ENCODE data around the gene FLNC. TPM values are rescaled to one million over a fixed set of nuclear protein-coding genes. Genes with fewer than 3 reads are reported as not detected.
A peak's percentile ranks its signal among the peaks of the same experiment; 100 is the strongest.

The FLNC gene
- total and polyA plus RNA-seq, 9 of the 15 experiments (the other 6 are each of a cell fraction or from before 2014, with no cell fraction given): 0.90 to 155 (median 28.8) TPM

GRCh38 chr7:128831994-128832879, 2.0 kb downstream of the FLNC start (continued):
- TF ChIP-seq LCOR (CRISPR knock-in tag; IDR thresholded peaks at IDR 0.05) (peak; percentile 73; the same call in 1 of the 2 replicates), ZBTB33 (CRISPR knock-in tag; IDR thresholded peaks at IDR 0.05) (no peak), RBM39 (optimal IDR thresholded peaks at IDR 0.05; ENCODE audit: low read depth, low read length) (no peak), MBD1 (CRISPR knock-in tag; IDR thresholded peaks at IDR 0.05) (no peak), DACH1 (IDR thresholded peaks at IDR 0.05; ENCODE audit: partially characterized antibody) (peak; percentile 90), ZNF12 (CRISPR knock-in tag; IDR thresholded peaks at IDR 0.05) (0 out of 2 replicates have a peak, but pooled peaks have one; percentile 59), MAFF (IDR thresholded peaks at IDR 0.05; ENCODE audit: low read length) (peak; percentile 61), HMG20A (CRISPR knock-in tag; conservative IDR thresholded peaks at IDR 0.05) (no peak), SMARCB1 (IDR thresholded peaks at IDR 0.05; ENCODE audit: insufficient read length, low read depth) (peak; percentile 20), TCFL5 (CRISPR knock-in tag; conservative IDR thresholded peaks at IDR 0.05) (no peak), NFIC (IDR thresholded peaks at IDR 0.05) (peak; percentile 57; the same call in 1 of the 2 replicates), BACH1 (tag; IDR thresholded peaks at IDR 0.05) (0 out of 2 replicates have a peak, but pooled peaks have one; percentile 41), ZNF512 (tag; IDR thresholded peaks at IDR 0.05) (no peak), CREB3 (tag; conservative IDR thresholded peaks at IDR 0.05; ENCODE audit: low read depth) (peak; percentile 15; the same call in 1 of the 2 replicates), ZNF436 (CRISPR knock-in tag; IDR thresholded peaks at IDR 0.05) (no peak), ZNF133 (CRISPR knock-in tag; IDR thresholded peaks at IDR 0.05) (no peak), SMARCE1 (IDR thresholded peaks at IDR 0.05) (peak; percentile 66; the same call in 1 of the 2 replicates), RBM22 (IDR thresholded peaks at IDR 0.05; ENCODE audit: low read depth, low read length, poor library complexity, severe bottlenecking) (peak; percentile 17), ZNF507 (tag; conservative IDR thresholded peaks at IDR 0.05) (no peak), ZNF174 (CRISPR knock-in tag; IDR thresholded peaks at IDR 0.05) (no peak), SRSF1 (IDR thresholded peaks at IDR 0.05; ENCODE audit: low read depth, low read length) (no peak)
